Activated naive CD8-positive, alpha-beta T cell treated with anti-CD3 and anti-CD28 coated beads, Interleukin-2, amount 50 U/mL, for 24 hours (primary cell): ENCODE results near the gene FOCAD.

Source experiments
- ATAC-seq: fragments of 150-1000 bp; cut with Tn5 transposase; one replicate; pipeline ENCODE4 v1.10.0; 2021
- DNase-seq: peaks from one replicate; pipeline ENCODE4 v3.0.0; 2021
- H3K27ac Mint-ChIP-seq: one replicate; pipeline ENCODE4 v1.8.0; 2021; ENCODE audit warnings: mild to moderate bottlenecking, mixed read lengths
- H3K27me3 Mint-ChIP-seq: one replicate; pipeline ENCODE4 v1.8.0; 2021; ENCODE audit warnings: mixed read lengths
- H3K36me3 Mint-ChIP-seq: one replicate; pipeline ENCODE4 v1.8.0; 2021; ENCODE audit warnings: low read depth, mixed read lengths
- H3K4me1 Mint-ChIP-seq: one replicate; pipeline ENCODE4 v1.8.0; 2021; ENCODE audit warnings: mixed read lengths
- H3K4me3 Mint-ChIP-seq: one replicate; pipeline ENCODE4 v1.8.0; 2021; ENCODE audit warnings: mild to moderate bottlenecking, moderate library complexity, mixed read lengths
- H3K9me3 Mint-ChIP-seq: one replicate; pipeline ENCODE4 v1.8.0; 2021; ENCODE audit warnings: mixed read lengths

The FOCAD gene

GRCh38 chr9:20831028-20831427 is 147.0 kb downstream of the FOCAD start:
- DNase-seq (no peak), ATAC-seq (no peak)
- no peaks in the 10 kb centered on the region for H3K27me3 Mint-ChIP-seq
- H3K9me3 Mint-ChIP-seq = peaks cover 4% of the 10 kb centered on the region
- peaks cover 6% of the 10 kb centered on the region for H3K4me1 Mint-ChIP-seq
- no peak overlapping the region for H3K4me3 Mint-ChIP-seq
- H3K27ac Mint-ChIP-seq = no peak overlapping the region
- H3K36me3 Mint-ChIP-seq = peaks cover 15% of the 10 kb centered on the region

- peaks cover 6% of the 10 kb centered on the region for H3K4me1 Mint-ChIP-seq
- H3K27me3 Mint-ChIP-seq = no peaks in the 10 kb centered on the region
Observed at GRCh38 chr9:20832775-20833174, 148.7 kb downstream of the FOCAD start.

GRCh38 chr9:20835377-20836286 is 151.6 kb downstream of the FOCAD start:
- DNase-seq (no peak), ATAC-seq (peak; percentile 52)
- H3K4me1 Mint-ChIP-seq = peaks cover 6% of the 10 kb centered on the region
- no peaks in the 10 kb centered on the region for H3K9me3 Mint-ChIP-seq
- peaks cover 8% of the 10 kb centered on the region for H3K36me3 Mint-ChIP-seq
- H3K27me3 Mint-ChIP-seq = no peaks in the 10 kb centered on the region
- no peak overlapping the region for H3K4me3 Mint-ChIP-seq
- peak overlapping the region; percentile 16 for H3K27ac Mint-ChIP-seq

More at GRCh38 chr9:20832775-20833174, 148.7 kb downstream of the FOCAD start:
- Mint-ChIP-seq H3K9me3 (no peaks in the 10 kb centered on the region), H3K27ac (no peak overlapping the region), H3K36me3 (peaks cover 8% of the 10 kb centered on the region), H3K4me3 (no peak overlapping the region)
- ATAC-seq (no peak), DNase-seq (no peak)

DNA sequence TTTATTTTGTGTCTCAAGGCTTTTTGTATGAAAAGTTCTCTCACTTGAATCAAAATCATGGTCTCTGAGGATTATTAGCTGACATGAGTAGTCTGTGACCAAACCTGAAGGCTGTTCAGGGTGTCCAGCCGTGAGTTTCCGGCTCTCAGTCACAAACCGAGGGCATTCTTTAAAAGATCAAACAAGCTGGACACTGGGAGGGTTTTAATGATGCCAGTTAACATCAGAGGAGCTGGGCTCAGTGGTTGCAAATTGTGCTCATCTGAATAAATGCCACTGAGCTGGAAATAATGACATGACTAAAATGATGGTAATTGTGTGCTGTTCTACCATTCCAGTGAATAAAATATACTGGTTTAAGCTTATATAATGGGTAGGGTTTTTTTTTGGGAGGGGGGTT is 153.1 kb downstream of the FOCAD start:
- Mint-ChIP-seq H3K36me3 (peaks cover 16% of the 10 kb centered on the region), H3K4me3 (no peak overlapping the region), H3K4me1 (peaks cover 6% of the 10 kb centered on the region), H3K27ac (no peak overlapping the region), H3K9me3 (no peaks in the 10 kb centered on the region), H3K27me3 (no peaks in the 10 kb centered on the region)
- ATAC-seq (no peak), DNase-seq (no peak)

DNA sequence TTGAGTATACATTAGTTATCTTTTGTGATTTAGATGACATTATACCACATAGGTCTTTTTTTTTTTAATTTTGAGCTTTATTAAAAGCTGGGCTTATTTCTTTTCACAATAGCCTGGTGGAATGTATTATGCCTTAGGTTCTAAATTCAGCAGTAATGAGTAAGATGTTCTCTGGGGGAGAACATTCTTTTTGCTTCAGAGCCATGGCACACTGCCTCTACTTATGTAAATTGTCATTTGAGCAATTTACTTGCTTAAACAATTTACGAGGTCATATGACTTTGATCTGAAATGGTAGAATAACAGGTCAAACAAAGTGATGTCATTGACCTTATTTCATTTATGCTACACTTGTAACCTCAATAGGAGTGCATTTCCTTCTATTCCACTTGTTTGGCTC is 154.2 kb downstream of the FOCAD start:
- ATAC-seq = no peak
- peaks cover 6% of the 10 kb centered on the region for H3K4me1 Mint-ChIP-seq
- H3K27me3 Mint-ChIP-seq = no peaks in the 10 kb centered on the region
- H3K9me3 Mint-ChIP-seq = no peaks in the 10 kb centered on the region
- H3K27ac Mint-ChIP-seq = no peak overlapping the region
- DNase-seq = no peak
- H3K4me3 Mint-ChIP-seq = no peak overlapping the region
- peaks cover 18% of the 10 kb centered on the region for H3K36me3 Mint-ChIP-seq

- Mint-ChIP-seq H3K27ac (no peak overlapping the region), H3K4me3 (no peak overlapping the region), H3K4me1 (peaks cover 5% of the 10 kb centered on the region), H3K9me3 (no peaks in the 10 kb centered on the region), H3K36me3 (peaks cover 13% of the 10 kb centered on the region), H3K27me3 (no peaks in the 10 kb centered on the region)
- DNase-seq (no peak), ATAC-seq (no peak)
Observed at GRCh38 chr9:20844916-20845315, 160.9 kb downstream of the FOCAD start.

DNA sequence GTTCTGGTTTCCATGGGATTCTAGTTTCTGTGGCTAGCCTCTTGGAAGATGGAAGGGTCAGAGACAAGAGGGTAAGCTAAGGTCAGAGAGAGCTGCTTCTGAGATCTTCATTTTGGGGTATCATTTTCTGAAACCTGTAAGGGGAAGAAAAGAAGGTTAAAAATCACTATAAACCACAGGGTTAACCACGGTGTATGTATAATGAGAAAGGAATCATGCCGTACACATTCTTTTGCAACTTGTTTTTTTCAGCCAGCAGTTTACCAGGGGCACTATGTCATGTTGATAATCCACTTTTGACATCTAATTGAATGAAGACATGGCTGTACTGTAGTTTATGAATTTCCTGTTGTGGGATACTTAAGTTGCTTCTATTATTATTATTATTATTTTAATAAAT is 164.4 kb downstream of the FOCAD start:
- ATAC-seq (no peak), DNase-seq (no peak)
- no peaks in the 10 kb centered on the region for H3K9me3 Mint-ChIP-seq
- peaks cover 5% of the 10 kb centered on the region for H3K4me1 Mint-ChIP-seq
- no peaks in the 10 kb centered on the region for H3K27me3 Mint-ChIP-seq
- no peak overlapping the region for H3K27ac Mint-ChIP-seq
- no peak overlapping the region for H3K4me3 Mint-ChIP-seq
- no peaks in the 10 kb centered on the region for H3K36me3 Mint-ChIP-seq

- Mint-ChIP-seq H3K36me3 (peaks cover 22% of the 10 kb centered on the region), H3K27ac (no peak overlapping the region), H3K4me3 (no peak overlapping the region), H3K27me3 (no peaks in the 10 kb centered on the region), H3K4me1 (no peaks in the 10 kb centered on the region), H3K9me3 (peaks cover 21% of the 10 kb centered on the region)
- DNase-seq (no peak), ATAC-seq (no peak)
Observed at GRCh38 chr9:20853866-20854265, 169.8 kb downstream of the FOCAD start.

- Mint-ChIP-seq H3K36me3 (peaks cover 22% of the 10 kb centered on the region), H3K27ac (no peak overlapping the region), H3K9me3 (peaks cover 21% of the 10 kb centered on the region), H3K27me3 (no peaks in the 10 kb centered on the region), H3K4me3 (no peak overlapping the region), H3K4me1 (no peaks in the 10 kb centered on the region)
- ATAC-seq (no peak), DNase-seq (no peak)
Observed at GRCh38 chr9:20854444-20854843, 170.4 kb downstream of the FOCAD start.

- no peaks in the 10 kb centered on the region for H3K27me3 Mint-ChIP-seq
- DNase-seq = no peak
- H3K9me3 Mint-ChIP-seq = peaks cover 3% of the 10 kb centered on the region
- ATAC-seq = no peak
- no peak overlapping the region for H3K4me3 Mint-ChIP-seq
- peaks cover 8% of the 10 kb centered on the region for H3K4me1 Mint-ChIP-seq
- H3K27ac Mint-ChIP-seq = no peak overlapping the region
- peaks cover 19% of the 10 kb centered on the region for H3K36me3 Mint-ChIP-seq
Observed at GRCh38 chr9:20863945-20864344, 179.9 kb downstream of the FOCAD start.

GRCh38 chr9:20865347-20865746 is 181.3 kb downstream of the FOCAD start:
- DNase-seq (no peak), ATAC-seq (peak; percentile 93)
- Mint-ChIP-seq H3K4me1 (peaks cover 8% of the 10 kb centered on the region), H3K9me3 (peaks cover 3% of the 10 kb centered on the region), H3K27me3 (no peaks in the 10 kb centered on the region), H3K27ac (peak overlapping the region; percentile 51), H3K4me3 (no peak overlapping the region), H3K36me3 (peaks cover 19% of the 10 kb centered on the region)

DNA sequence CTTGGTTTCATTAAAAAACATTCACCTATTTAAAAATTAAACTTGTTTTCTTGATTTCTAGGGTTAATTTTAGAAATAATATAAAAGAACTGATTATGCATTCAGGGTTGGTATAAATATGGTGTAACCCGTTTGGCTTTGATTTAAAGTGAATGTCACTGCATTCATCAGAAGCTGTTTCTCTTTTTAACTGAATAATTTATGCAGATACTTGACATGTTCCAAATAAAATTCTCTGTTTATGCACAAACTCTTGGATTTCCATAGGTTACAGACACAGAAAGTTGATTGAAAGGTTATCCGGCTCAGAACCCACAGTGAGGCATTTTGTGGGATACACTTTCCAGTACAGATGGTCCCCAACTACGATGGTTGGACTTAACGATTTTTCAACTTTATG is 186.1 kb downstream of the FOCAD start:
- no peak for ATAC-seq

GRCh38 chr9:20872340-20872977 is 188.4 kb downstream of the FOCAD start:
- Mint-ChIP-seq H3K36me3 (peaks cover 6% of the 10 kb centered on the region), H3K9me3 (no peaks in the 10 kb centered on the region), H3K27ac (no peak overlapping the region), H3K4me3 (no peak overlapping the region), H3K4me1 (peaks cover 9% of the 10 kb centered on the region), H3K27me3 (no peaks in the 10 kb centered on the region)
- peak; percentile 72 for ATAC-seq
- no peak for DNase-seq

More for the DNA sequence above, 186.1 kb downstream of the FOCAD start:
- Mint-ChIP-seq H3K4me3 (no peak overlapping the region), H3K27ac (no peak overlapping the region), H3K9me3 (peaks cover 3% of the 10 kb centered on the region), H3K27me3 (no peaks in the 10 kb centered on the region), H3K36me3 (peaks cover 14% of the 10 kb centered on the region), H3K4me1 (peaks cover 13% of the 10 kb centered on the region)
- no peak for DNase-seq

- Mint-ChIP-seq H3K4me1 (peaks cover 9% of the 10 kb centered on the region), H3K36me3 (peaks cover 6% of the 10 kb centered on the region), H3K9me3 (no peaks in the 10 kb centered on the region), H3K27me3 (no peaks in the 10 kb centered on the region), H3K27ac (no peak overlapping the region), H3K4me3 (no peak overlapping the region)
- ATAC-seq = no peak
- no peak for DNase-seq
Observed at GRCh38 chr9:20873240-20873865, 189.3 kb downstream of the FOCAD start.

DNA sequence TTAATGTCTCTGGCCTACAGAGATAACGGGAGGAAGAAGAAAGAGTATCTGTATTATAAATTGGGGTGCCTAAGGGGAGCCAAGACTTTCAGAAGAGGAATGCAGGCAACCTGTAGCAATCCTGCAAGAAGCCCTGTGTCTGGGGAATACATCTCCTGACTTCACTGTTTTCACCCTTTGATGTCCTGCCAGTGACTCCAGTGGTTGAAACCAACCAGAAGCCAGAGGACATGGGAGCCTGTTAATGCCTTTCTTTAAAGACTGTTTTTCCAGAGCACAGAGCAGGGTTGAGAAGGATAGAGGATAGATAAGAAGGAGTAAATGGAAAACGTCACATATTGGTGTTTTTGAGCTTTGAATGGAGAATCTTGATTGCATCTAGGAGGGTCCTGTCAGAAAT is 196.2 kb downstream of the FOCAD start:
- H3K9me3 Mint-ChIP-seq = no peaks in the 10 kb centered on the region
- no peaks in the 10 kb centered on the region for H3K4me1 Mint-ChIP-seq
- ATAC-seq (no peak), DNase-seq (no peak)
- no peaks in the 10 kb centered on the region for H3K27me3 Mint-ChIP-seq
- no peak overlapping the region for H3K4me3 Mint-ChIP-seq
- peaks cover 3% of the 10 kb centered on the region for H3K36me3 Mint-ChIP-seq
- no peak overlapping the region for H3K27ac Mint-ChIP-seq
